Spleen (tissue), 7 donors: ENCODE results near the gene TERT.

Source experiments
- POLR2A ChIP-seq, 3 donors: fragments of 450-650 bp; IDR thresholded peaks; one replicate each; pipeline ENCODE4 v1.5.1; 2017; ENCODE audit warnings: antibody characterized with exemption in 3 of 3, mild to moderate bottlenecking in 1 of 3
- TF ChIP-seq, protein P1 (sequence below), 11 experiments: fragments of 200-600 bp in 7 of 11; fragments of 450-650 bp in 4 of 11; sonication (generic) in 4 of 11; IDR thresholded peaks in 8 of 11; conservative IDR thresholded peaks in 3 of 11; 1 replicate in 7 of 11; 2 replicates in 4 of 11; pipeline versions ENCODE4 v1.4.0 to v1.8.0; 2016 to 2021; ENCODE audit warnings: antibody characterized with exemption in 11 of 11, inconsistent platforms in 4 of 11, mild to moderate bottlenecking in 1 of 11
- donor health status: DM: no; HTN: no; CAD: no; lungs with moderate emphysema.
- donor health status: DM: no; HTN: no; CAD: no.
- donor health status: DM: no; HTN: no; CAD: no.

DNA sequence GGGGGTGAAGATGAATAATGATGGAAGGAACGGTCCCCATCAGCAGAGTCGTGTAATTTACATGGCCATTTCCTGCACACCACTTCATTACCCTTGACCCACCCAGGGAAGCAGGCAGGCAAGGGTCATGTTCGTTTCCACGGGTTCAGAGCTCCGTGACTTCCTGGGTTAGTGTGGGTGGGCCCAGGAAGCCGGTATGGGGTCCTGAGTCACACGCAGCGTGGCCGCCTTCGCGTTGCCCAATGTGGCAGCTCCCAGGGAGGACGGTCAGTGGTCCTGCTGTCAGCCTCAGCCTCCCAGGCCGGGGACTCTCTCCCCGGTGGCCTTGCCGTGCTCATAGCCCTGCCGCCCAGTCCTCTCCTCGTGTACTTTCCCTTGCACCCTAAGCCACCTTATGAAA is 5.1 kb upstream of the TERT start:
- TF ChIP-seq, protein P1, sequence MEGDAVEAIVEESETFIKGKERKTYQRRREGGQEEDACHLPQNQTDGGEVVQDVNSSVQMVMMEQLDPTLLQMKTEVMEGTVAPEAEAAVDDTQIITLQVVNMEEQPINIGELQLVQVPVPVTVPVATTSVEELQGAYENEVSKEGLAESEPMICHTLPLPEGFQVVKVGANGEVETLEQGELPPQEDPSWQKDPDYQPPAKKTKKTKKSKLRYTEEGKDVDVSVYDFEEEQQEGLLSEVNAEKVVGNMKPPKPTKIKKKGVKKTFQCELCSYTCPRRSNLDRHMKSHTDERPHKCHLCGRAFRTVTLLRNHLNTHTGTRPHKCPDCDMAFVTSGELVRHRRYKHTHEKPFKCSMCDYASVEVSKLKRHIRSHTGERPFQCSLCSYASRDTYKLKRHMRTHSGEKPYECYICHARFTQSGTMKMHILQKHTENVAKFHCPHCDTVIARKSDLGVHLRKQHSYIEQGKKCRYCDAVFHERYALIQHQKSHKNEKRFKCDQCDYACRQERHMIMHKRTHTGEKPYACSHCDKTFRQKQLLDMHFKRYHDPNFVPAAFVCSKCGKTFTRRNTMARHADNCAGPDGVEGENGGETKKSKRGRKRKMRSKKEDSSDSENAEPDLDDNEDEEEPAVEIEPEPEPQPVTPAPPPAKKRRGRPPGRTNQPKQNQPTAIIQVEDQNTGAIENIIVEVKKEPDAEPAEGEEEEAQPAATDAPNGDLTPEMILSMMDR (IDR thresholded peaks at IDR 0.05 in 8 of 11, conservative IDR thresholded peaks at IDR 0.05 in 3 of 11), result no peak
- no peak for TF ChIP-seq POLR2A (IDR thresholded peaks at IDR 0.05)
